ENCODE measurements around the gene GDF11. TPM values are rescaled to one million over a fixed set of nuclear protein-coding genes. Genes with fewer than 3 reads are reported as not detected.

Gene GDF11
- total RNA-seq, 1 experiment from 2014 or later: 31.8 TPM

GRCh38 chr12:55741931-55742680, 816 bp upstream of the GDF11 start:
- H3K4me1 Mint-ChIP-seq: peaks cover 46 to 48% of the 10 kb centered on the region in 2 experiments
- H3K27ac ChIP-seq (ENCODE audit: insufficient read length, low read depth, low read length): no peak overlapping the region
- H3K9ac ChIP-seq (ENCODE audit: extremely low read depth, insufficient read length, low read length): no peak overlapping the region

More at GRCh38 chr12:55741931-55742680, 816 bp upstream of the GDF11 start:
- H2BK120ac ChIP-seq (ENCODE audit: low read depth, low read length, poor library complexity, severe bottlenecking): no peak overlapping the region
- H3K4me1 ChIP-seq (ENCODE audit: insufficient read depth, low read length): peaks cover 4% of the 10 kb centered on the region; the same call in 1 of the 2 replicates
- no peak overlapping the region for H4K91ac ChIP-seq (ENCODE audit: insufficient read length, low read depth, low read length)
- no peak overlapping the region for H4K8ac ChIP-seq (replicated peaks; ENCODE audit: insufficient read length, low read depth, low read length)
- H3K27ac Mint-ChIP-seq: peak overlapping the region; percentile 74 to 87 (median 76); a peak in 5 of 7 replicates
- no peak overlapping the region for H2BK5ac ChIP-seq (ENCODE audit: insufficient read length, low read length)
- H3T11ph ChIP-seq (ENCODE audit: low read length): no peak overlapping the region
- peaks cover 0 to 3% (median 1%) of the 10 kb centered on the region in 3 experiments; a peak in 3 of 7 replicates for H3K36me3 Mint-ChIP-seq (ENCODE audit: insufficient read depth in 1 of 3, low read depth in 3 of 3)
- no peak overlapping the region for H2BK12ac ChIP-seq (ENCODE audit: insufficient read length, low read depth, low read length)
- no peak overlapping the region for H3K23ac ChIP-seq (ENCODE audit: insufficient read length, low read depth, low read length)
- TF ChIP-seq, protein P1, sequence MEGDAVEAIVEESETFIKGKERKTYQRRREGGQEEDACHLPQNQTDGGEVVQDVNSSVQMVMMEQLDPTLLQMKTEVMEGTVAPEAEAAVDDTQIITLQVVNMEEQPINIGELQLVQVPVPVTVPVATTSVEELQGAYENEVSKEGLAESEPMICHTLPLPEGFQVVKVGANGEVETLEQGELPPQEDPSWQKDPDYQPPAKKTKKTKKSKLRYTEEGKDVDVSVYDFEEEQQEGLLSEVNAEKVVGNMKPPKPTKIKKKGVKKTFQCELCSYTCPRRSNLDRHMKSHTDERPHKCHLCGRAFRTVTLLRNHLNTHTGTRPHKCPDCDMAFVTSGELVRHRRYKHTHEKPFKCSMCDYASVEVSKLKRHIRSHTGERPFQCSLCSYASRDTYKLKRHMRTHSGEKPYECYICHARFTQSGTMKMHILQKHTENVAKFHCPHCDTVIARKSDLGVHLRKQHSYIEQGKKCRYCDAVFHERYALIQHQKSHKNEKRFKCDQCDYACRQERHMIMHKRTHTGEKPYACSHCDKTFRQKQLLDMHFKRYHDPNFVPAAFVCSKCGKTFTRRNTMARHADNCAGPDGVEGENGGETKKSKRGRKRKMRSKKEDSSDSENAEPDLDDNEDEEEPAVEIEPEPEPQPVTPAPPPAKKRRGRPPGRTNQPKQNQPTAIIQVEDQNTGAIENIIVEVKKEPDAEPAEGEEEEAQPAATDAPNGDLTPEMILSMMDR (conservative IDR thresholded peaks at IDR 0.05): no peak
- no peak overlapping the region for H2AK5ac ChIP-seq (ENCODE audit: insufficient read length, low read length)
- no peak overlapping the region for H2BK15ac ChIP-seq (ENCODE audit: low read depth, low read length)
- H3K23me2 ChIP-seq (ENCODE audit: insufficient read length, low read depth, low read length, poor library complexity, severe bottlenecking): peaks cover 36% of the 10 kb centered on the region
- no peaks in the 10 kb centered on the region for H3K9me3 Mint-ChIP-seq
- peaks cover 6% of the 10 kb centered on the region; the same call in 1 of the 2 replicates for H3K79me2 ChIP-seq (ENCODE audit: insufficient read depth, low read length)
- H3K79me1 ChIP-seq (ENCODE audit: insufficient read depth, low read depth, low read length, poor library complexity, severe bottlenecking): no peaks in the 10 kb centered on the region
- no peak overlapping the region for H3K4ac ChIP-seq (ENCODE audit: low read depth, low read length)
- H3K4me2 ChIP-seq (ENCODE audit: insufficient read depth, insufficient read length, low read length): peak overlapping the region; percentile 83
- H4K5ac ChIP-seq (ENCODE audit: insufficient read length, low read depth, low read length): no peak overlapping the region
- no peak overlapping the region for H3K18ac ChIP-seq (ENCODE audit: insufficient read length, low read depth, low read length)
- H3K27me3 Mint-ChIP-seq (ENCODE audit: low read depth): peaks cover 8% of the 10 kb centered on the region
- no peaks in the 10 kb centered on the region for H3K9me3 ChIP-seq (ENCODE audit: control insufficient read depth, low read depth, low read length)
- no peak overlapping the region for H3K14ac ChIP-seq (ENCODE audit: insufficient read depth, low read length)
- no peak overlapping the region for H2AFZ ChIP-seq (ENCODE audit: low read length)
- no peaks in the 10 kb centered on the region for H4K20me1 ChIP-seq (ENCODE audit: control insufficient read depth, insufficient read depth, insufficient read length)
- H3K56ac ChIP-seq (ENCODE audit: insufficient read length, low read depth, low read length): no peak overlapping the region
- no peak overlapping the region for H2BK20ac ChIP-seq (ENCODE audit: low read depth, low read length, poor library complexity, severe bottlenecking)
- no peak for DNase-seq
- no peaks in the 10 kb centered on the region for H3K27me3 ChIP-seq (ENCODE audit: insufficient read depth, low read length)
- WGBS (ENCODE audit: extremely low coverage, insufficient read length, low lambda C conversion rate): no CpG with 5 or more reads among the region's 3 CpGs
- peak overlapping the region; percentile 69 to 90 for H3K4me3 Mint-ChIP-seq
